Fibroblast of the conjunctiva (primary cell): Measurements from ENCODE around the gene MSH6.
"Not testable (repeated sequence)": the region's sequence is repeated elsewhere in the genome, so short reads cannot be mapped to it uniquely, and the experiment has no call there.

Experiments
- DNase-seq: peaks from one replicate; pipeline ENCODE4 v3.0.0-alpha.2; 2010; ENCODE audit warnings: low read depth

Gene MSH6

DNA sequence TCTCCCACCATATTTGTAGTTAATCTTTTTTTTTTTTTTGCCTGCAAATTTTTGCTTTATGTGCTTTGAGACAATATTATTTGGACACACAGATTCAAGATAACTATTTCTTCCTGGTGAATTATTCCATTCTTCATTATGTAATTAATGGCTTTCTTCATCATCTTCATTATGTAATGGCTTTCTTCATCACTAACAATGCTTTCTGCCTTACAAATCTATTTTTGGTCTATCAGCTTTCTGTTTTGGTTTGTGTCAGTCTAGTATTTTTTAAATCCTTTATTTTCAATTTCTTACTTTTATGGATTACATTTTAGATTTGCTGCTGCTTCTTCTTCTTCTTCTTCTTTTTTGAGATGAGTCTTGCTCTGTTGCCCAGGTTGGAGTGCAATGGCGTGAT, 60.5 kb downstream of the MSH6 start:
- DNase-seq = no peak

DNA sequence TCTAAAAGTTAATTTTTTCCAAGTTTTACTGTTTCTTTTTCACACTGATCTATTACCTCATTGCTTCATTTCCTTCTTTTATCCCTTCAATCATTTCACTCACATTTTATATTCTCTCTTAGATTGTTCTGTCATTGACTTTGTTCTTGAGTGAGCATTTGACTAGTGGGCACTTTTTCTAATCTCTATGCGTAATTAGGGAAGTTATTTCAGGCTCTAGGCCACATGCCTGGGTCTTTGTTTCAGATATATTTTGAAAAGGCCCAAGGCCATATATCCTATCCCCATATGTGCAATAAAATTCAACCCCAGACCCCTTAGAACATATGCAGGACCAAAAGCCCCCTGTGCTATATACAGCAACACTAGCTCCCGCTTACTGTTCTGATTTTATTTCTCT, 61.2 kb downstream of the MSH6 start:
- DNase-seq = no peak

DNA sequence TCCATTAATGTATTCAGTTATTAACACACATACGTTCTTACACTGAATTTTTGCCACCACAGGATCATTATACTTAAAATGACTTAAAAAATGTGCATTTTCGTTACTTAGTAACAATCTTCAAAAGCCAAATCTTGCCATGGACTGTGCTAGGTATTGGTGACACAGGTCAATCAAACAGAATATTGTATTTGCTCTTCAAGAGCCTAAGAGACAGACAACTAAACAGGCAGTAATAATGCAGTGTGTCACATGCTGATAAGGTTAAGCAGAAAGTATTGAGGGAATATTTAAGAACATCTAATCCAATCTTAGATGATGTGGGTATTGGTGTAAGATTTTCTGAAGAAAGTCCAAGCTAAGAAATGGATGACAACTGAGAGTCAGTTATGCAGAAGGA, 66.4 kb downstream of the MSH6 start:
- no peak for DNase-seq

DNA sequence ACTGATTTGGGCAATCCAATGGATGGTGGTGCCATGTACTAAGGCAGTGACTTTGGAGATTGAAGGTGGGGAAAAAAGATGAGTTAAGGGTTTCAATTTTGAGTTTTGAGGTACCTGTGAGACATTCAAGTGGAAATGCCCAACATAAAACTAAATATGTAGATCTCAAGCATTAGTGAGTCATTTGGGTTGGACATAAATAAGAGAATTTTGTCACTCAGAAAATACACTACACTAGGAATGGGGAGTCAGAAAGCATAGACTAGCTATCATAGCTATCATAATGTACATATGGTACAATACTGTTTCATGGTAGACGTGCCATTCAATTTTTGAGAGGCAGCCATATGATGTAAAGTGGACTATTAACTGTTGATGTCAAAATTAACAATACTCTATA, 67.3 kb downstream of the MSH6 start:
- no peak for DNase-seq

DNA sequence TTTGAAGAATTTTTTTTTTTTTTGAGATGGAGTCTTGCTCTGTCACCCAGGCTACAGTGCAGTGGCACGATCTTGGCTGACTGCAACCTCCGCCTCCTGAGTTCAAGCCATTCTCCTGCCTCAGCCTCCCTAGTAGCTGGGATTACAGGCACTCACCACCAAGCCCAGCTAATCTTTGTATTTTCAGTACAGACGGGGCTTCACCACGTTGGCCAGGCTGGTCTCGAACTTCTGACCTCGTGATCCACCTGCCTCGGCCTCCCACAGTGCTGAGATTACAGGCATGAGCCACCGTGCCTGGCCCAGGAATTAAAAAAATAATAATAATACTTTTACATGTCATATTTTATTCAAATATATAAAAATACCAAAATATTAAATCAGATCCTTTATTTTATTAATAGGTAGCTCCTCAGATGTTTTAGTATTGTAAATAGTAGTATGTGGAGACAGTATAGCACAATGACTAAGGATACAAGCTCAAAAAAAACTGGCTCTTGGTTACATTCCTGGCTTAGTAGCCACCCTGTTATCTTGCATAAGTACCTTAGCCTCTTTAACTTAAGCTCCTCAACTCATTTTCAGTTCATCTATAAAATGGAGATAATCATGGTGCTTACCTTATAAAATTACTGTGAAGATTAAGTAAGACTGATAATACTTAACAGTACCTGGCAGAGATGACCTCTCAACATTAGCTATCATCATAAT, 70.3 kb downstream of the MSH6 start:
- not testable (repeated sequence) for DNase-seq
